GM23248 (cell line): Measurements from ENCODE around the gene CDH4. TPM values are rescaled to one million over a fixed set of nuclear protein-coding genes. Genes with fewer than 3 reads are reported as not detected.

ENCODE experiments used
- DNase-seq: peaks from one replicate; pipeline ENCODE4 v3.0.0-alpha.2; 2015
- H2AFZ ChIP-seq: fragments of 200-600 bp; sonication (generic); 2 replicates; pipeline ENCODE4 v1.6.1; 2016; ENCODE audit warnings: antibody characterized with exemption
- H3F3A ChIP-seq: fragments of 200-600 bp; sonication (generic); 2 replicates; pipeline ENCODE4 v1.6.1; 2016; ENCODE audit warnings: mild to moderate bottlenecking, antibody characterized with exemption, mixed run types; ENCODE audit not compliant: insufficient read depth
- H3K27ac ChIP-seq: fragments of 200-600 bp; sonication (generic); 2 replicates; pipeline ENCODE4 v1.5.1; 2016; ENCODE audit warnings: mild to moderate bottlenecking
- H3K27me3 ChIP-seq: fragments of 200-600 bp; sonication (generic); replicated peaks from 2 replicates; pipeline ENCODE4 v1.6.1; 2016; ENCODE audit warnings: mild to moderate bottlenecking; ENCODE audit not compliant: insufficient read depth
- H3K36me3 ChIP-seq: fragments of 200-600 bp; sonication (generic); 2 replicates; pipeline ENCODE4 v1.6.1; 2016; ENCODE audit warnings: low read depth, mild to moderate bottlenecking
- H3K4me1 ChIP-seq: fragments of 200-600 bp; sonication (generic); 2 replicates; pipeline ENCODE4 v1.6.1; 2016; ENCODE audit warnings: mild to moderate bottlenecking; ENCODE audit not compliant: insufficient read depth
- H3K4me2 ChIP-seq: fragments of 200-600 bp; sonication (generic); one replicate; pipeline ENCODE4 v1.6.1; 2016; ENCODE audit warnings: mild to moderate bottlenecking; ENCODE audit not compliant: unreplicated experiment
- H3K4me3 ChIP-seq: fragments of 200-600 bp; sonication (generic); 2 replicates; pipeline ENCODE4 v1.5.1; 2016; ENCODE audit warnings: mild to moderate bottlenecking
- H3K79me2 ChIP-seq: fragments of 200-600 bp; sonication (generic); 2 replicates; pipeline ENCODE4 v1.6.1; 2016; ENCODE audit warnings: mild to moderate bottlenecking; ENCODE audit not compliant: insufficient read depth
- H3K9ac ChIP-seq: fragments of 200-600 bp; sonication (generic); 2 replicates; pipeline ENCODE4 v1.6.1; 2016; ENCODE audit warnings: mild to moderate bottlenecking
- H3K9me2 ChIP-seq: fragments of 200-600 bp; sonication (generic); 2 replicates; pipeline ENCODE4 v1.6.1; 2016; ENCODE audit warnings: mixed run types, mild to moderate bottlenecking, moderate library complexity; ENCODE audit not compliant: insufficient read depth
- H3K9me3 ChIP-seq: fragments of 200-600 bp; sonication (generic); one replicate; pipeline ENCODE4 v1.6.1; 2017; ENCODE audit warnings: low read depth
- H4K20me1 ChIP-seq: fragments of 200-600 bp; sonication (generic); 2 replicates; pipeline ENCODE4 v1.6.0; 2016; ENCODE audit not compliant: insufficient read depth
- EZH2 ChIP-seq: fragments of 200-600 bp; sonication (generic); IDR thresholded peaks from 2 replicates; pipeline ENCODE4 v1.6.1; 2018; ENCODE audit warnings: antibody characterized with exemption, mild to moderate bottlenecking; ENCODE audit not compliant: insufficient read depth, poor library complexity, severe bottlenecking
- EZH2phosphoT487 ChIP-seq: fragments of 200-600 bp; sonication (generic); IDR thresholded peaks from 2 replicates; pipeline ENCODE4 v1.6.1; 2018; ENCODE audit warnings: antibody characterized with exemption, moderate library complexity, mild to moderate bottlenecking, low read depth; ENCODE audit not compliant: insufficient read depth
- WGBS, 2 experiments: methylation state at CpG; one replicate each; pipeline ENCODE4 v1.1.6; 2015 to 2017; ENCODE audit warnings: low lambda C conversion rate in 2 of 2, low coverage in 1 of 2; ENCODE audit errors: missing lambda C conversion rate in 2 of 2; 5-methylcytosine and 5-hydroxymethylcytosine counted together
- in situ Hi-C: fragments of 300-500 bp; cut with MboI; formaldehyde crosslinking; loops from 2 replicates; pipeline ENCODE4 v1.15.0; 2020
- polyA plus RNA-seq: library from polyadenylated mRNA; unstranded; fragments of >200 nt; fragmentation: Nextera tagmentation; extraction: Ambion mirVana; gene quantifications from 2 replicates; pipeline ENCODE4 v1.2.1, GENCODE V29; 2016
- total RNA-seq: library from RNA; depleted of rRNA; stranded (reverse); fragments of >200 nt; shearing (Covaris generic); gene quantifications from 2 replicates; pipeline ENCODE4 v1.2.3, GENCODE V29; 2014

CDH4 gene
- total and polyA plus RNA-seq, 2 experiments from 2014 or later: 1.1 to 3.9 TPM

GRCh38 chr20:61303217-61303616, 51.2 kb downstream of the CDH4 start:
- no peaks in the 10 kb centered on the region for H3K9me3 ChIP-seq
- H3K9me2 ChIP-seq: no peaks in the 10 kb centered on the region
- DNase-seq: no peak
- H3K36me3 ChIP-seq: no peaks in the 10 kb centered on the region
- WGBS, 2 experiments: 76% methylated on average over 8 of the region's 8 CpGs
- H4K20me1 ChIP-seq: no peaks in the 10 kb centered on the region
- no peaks in the 10 kb centered on the region for H3F3A ChIP-seq
- H3K9ac ChIP-seq: no peak overlapping the region
- in situ Hi-C loops: no loop called here
- no peaks in the 10 kb centered on the region for H3K27me3 ChIP-seq
- H3K79me2 ChIP-seq: no peaks in the 10 kb centered on the region
- H3K4me2 ChIP-seq: no peak overlapping the region
- no peak overlapping the region for H3K27ac ChIP-seq
- H3K4me1 ChIP-seq: no peaks in the 10 kb centered on the region
- H2AFZ ChIP-seq: no peak overlapping the region
- H3K4me3 ChIP-seq: no peak overlapping the region
- TF ChIP-seq EZH2 (no peak), EZH2phosphoT487 (no peak)

- Histone ChIP-seq H3F3A (no peaks in the 10 kb centered on the region), H4K20me1 (no peaks in the 10 kb centered on the region), H3K36me3 (no peaks in the 10 kb centered on the region), H2AFZ (no peak overlapping the region), H3K9me3 (no peaks in the 10 kb centered on the region), H3K4me2 (no peak overlapping the region), H3K9me2 (no peaks in the 10 kb centered on the region), H3K4me3 (no peak overlapping the region), H3K27me3 (no peaks in the 10 kb centered on the region), H3K79me2 (no peaks in the 10 kb centered on the region), H3K27ac (no peak overlapping the region), H3K4me1 (no peaks in the 10 kb centered on the region), H3K9ac (no peak overlapping the region)
- no peak for DNase-seq
- in situ Hi-C loops: no loop called here
- 55 to 59% methylated on average over 12 of the region's 12 CpGs for WGBS, 2 experiments
- TF ChIP-seq EZH2phosphoT487 (no peak), EZH2 (no peak)
These were observed 51.6 kb downstream of the CDH4 start for GRCh38 chr20:61303675-61304074.

- no peak overlapping the region for H3K4me2 ChIP-seq
- in situ Hi-C loops: no loop called here
- H3F3A ChIP-seq: no peaks in the 10 kb centered on the region
- H3K79me2 ChIP-seq: no peaks in the 10 kb centered on the region
- H4K20me1 ChIP-seq: no peaks in the 10 kb centered on the region
- TF ChIP-seq EZH2phosphoT487: no peak
- no peak for TF ChIP-seq EZH2
- H3K4me1 ChIP-seq: no peaks in the 10 kb centered on the region
- H2AFZ ChIP-seq: no peak overlapping the region
- no peak for DNase-seq
- no peaks in the 10 kb centered on the region for H3K9me2 ChIP-seq
- H3K36me3 ChIP-seq: no peaks in the 10 kb centered on the region
- no peaks in the 10 kb centered on the region for H3K9me3 ChIP-seq
- H3K27me3 ChIP-seq: no peaks in the 10 kb centered on the region
- H3K4me3 ChIP-seq: no peak overlapping the region
- WGBS, 2 experiments: 72 to 78% methylated on average over 8 of the region's 8 CpGs
- H3K9ac ChIP-seq: no peak overlapping the region
- H3K27ac ChIP-seq: no peak overlapping the region
These were observed 52.7 kb downstream of the CDH4 start for GRCh38 chr20:61304750-61305149.

GRCh38 chr20:61306937-61307475, 54.9 kb downstream of the CDH4 start:
- Histone ChIP-seq H3K36me3 (no peaks in the 10 kb centered on the region), H3K9ac (no peak overlapping the region), H3K9me2 (no peaks in the 10 kb centered on the region), H3K9me3 (no peaks in the 10 kb centered on the region), H3K27me3 (no peaks in the 10 kb centered on the region), H3F3A (no peaks in the 10 kb centered on the region), H3K79me2 (no peaks in the 10 kb centered on the region), H3K4me2 (no peak overlapping the region), H4K20me1 (no peaks in the 10 kb centered on the region), H3K4me1 (no peaks in the 10 kb centered on the region), H2AFZ (no peak overlapping the region), H3K4me3 (no peak overlapping the region), H3K27ac (no peak overlapping the region)
- 38 to 49% methylated on average over 10 of the region's 10 CpGs for WGBS, 2 experiments
- TF ChIP-seq EZH2phosphoT487 (no peak), EZH2 (no peak)
- in situ Hi-C loops: no loop called here
- DNase-seq: no peak
